Right lobe of liver (tissue), 4 donors: ENCODE data around the gene PDE4B.

Experiments
- POLR2A ChIP-seq: fragments of 450-650 bp; IDR thresholded peaks from one replicate; pipeline ENCODE4 v1.6.1; 2017; ENCODE audit warnings: antibody characterized with exemption, mild to moderate bottlenecking
- TF ChIP-seq, protein P1 (sequence below), 4 donors: fragments of 200-600 bp in 3 of 4; fragments of 450-650 bp in 1 of 4; IDR thresholded peaks; one replicate each; pipeline versions ENCODE4 v1.5.1 to v1.8.0; 2016 to 2022; ENCODE audit warnings: antibody characterized with exemption in 4 of 4, mild to moderate bottlenecking in 2 of 4
- donor health status: DM: no; HTN: no; CAD: no.
- donor health status: DM: no; HTN: no; CAD: no.
- donor health status: DM: no; HTN: yes; CAD: no.

DNA sequence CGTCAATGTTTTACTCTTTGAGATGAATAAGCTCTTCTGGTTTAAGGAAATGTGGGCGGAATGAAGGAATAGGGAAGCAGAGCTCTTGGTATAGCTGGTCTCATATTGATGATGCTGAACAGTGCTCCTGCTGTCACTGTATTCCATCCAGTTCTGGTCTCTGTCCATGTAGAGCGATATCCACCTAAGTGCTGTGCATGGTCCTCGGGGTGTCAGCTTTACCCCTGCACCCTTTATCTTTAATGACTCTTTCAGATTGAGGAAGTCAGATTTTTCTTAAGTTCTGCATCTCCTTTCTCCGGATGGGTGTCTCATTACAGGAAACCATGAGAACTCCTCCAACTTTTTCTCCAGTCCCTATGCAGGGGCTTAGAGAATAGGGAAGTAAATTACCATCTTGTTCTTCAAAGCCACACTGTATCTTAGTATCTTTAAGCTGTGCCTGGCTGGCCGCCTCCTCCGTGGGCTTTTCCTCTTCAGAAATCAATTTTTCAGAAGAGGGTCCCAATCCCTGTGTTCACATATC is 52.9 kb downstream of the PDE4B start:
- TF ChIP-seq, protein P1, sequence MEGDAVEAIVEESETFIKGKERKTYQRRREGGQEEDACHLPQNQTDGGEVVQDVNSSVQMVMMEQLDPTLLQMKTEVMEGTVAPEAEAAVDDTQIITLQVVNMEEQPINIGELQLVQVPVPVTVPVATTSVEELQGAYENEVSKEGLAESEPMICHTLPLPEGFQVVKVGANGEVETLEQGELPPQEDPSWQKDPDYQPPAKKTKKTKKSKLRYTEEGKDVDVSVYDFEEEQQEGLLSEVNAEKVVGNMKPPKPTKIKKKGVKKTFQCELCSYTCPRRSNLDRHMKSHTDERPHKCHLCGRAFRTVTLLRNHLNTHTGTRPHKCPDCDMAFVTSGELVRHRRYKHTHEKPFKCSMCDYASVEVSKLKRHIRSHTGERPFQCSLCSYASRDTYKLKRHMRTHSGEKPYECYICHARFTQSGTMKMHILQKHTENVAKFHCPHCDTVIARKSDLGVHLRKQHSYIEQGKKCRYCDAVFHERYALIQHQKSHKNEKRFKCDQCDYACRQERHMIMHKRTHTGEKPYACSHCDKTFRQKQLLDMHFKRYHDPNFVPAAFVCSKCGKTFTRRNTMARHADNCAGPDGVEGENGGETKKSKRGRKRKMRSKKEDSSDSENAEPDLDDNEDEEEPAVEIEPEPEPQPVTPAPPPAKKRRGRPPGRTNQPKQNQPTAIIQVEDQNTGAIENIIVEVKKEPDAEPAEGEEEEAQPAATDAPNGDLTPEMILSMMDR (IDR thresholded peaks at IDR 0.05): no peak
- TF ChIP-seq POLR2A: no peak
